Activated CD8-positive, alpha-beta T cell treated with anti-CD3 and anti-CD28 coated beads for 36 hours (primary cell): ENCODE measurements around the gene AFAP1L2. TPM values are rescaled to one million over a fixed set of nuclear protein-coding genes. Genes with fewer than 3 reads are reported as not detected.

Source experiments
- ATAC-seq: fragments of 200-7000 bp; cut with Tn5 transposase; one replicate; pipeline ENCODE4 v1.10.0; 2021; ENCODE audit warnings: mild to moderate bottlenecking, moderate library complexity
- CTCF ChIA-PET: fragments of 350-600 bp; sonication (Branson Sonifier 250); formaldehyde crosslinking; loops from one replicate; lab custom pipeline; 2021; ENCODE audit warnings: antibody characterized with exemption; lab: Charles Lee
- POLR2A ChIA-PET: fragments of 350-600 bp; sonication (Branson Sonifier 250); formaldehyde crosslinking; loops from one replicate; lab custom pipeline; 2021; ENCODE audit warnings: antibody characterized with exemption; lab: Charles Lee
- DNase-seq: peaks from one replicate; pipeline ENCODE4 v3.0.0-alpha.2; 2020
- H3K27ac Mint-ChIP-seq: one replicate; pipeline ENCODE4 v1.8.0; 2021; ENCODE audit warnings: mild to moderate bottlenecking, mixed read lengths
- H3K27me3 Mint-ChIP-seq: one replicate; pipeline ENCODE4 v1.8.0; 2021; ENCODE audit warnings: mixed read lengths
- H3K36me3 Mint-ChIP-seq: one replicate; pipeline ENCODE4 v1.8.0; 2021; ENCODE audit warnings: low read depth, mixed read lengths
- H3K4me1 Mint-ChIP-seq: one replicate; pipeline ENCODE4 v1.8.0; 2021; ENCODE audit warnings: low read depth, mixed read lengths
- H3K4me3 Mint-ChIP-seq: one replicate; pipeline ENCODE4 v1.8.0; 2021; ENCODE audit warnings: mild to moderate bottlenecking, moderate library complexity, mixed read lengths
- H3K9me3 Mint-ChIP-seq: one replicate; pipeline ENCODE4 v1.8.0; 2021; ENCODE audit warnings: mixed read lengths
- CTCF ChIP-seq: fragments of 200-600 bp; IDR thresholded peaks from one replicate; pipeline ENCODE4 v1.8.0; 2022; ENCODE audit warnings: antibody characterized with exemption, mild to moderate bottlenecking
- intact Hi-C: fragments of 100-400 bp; cut with micrococcal nuclease; formaldehyde crosslinking; loops from one replicate; pipeline ENCODE4 v1.10.0; 2022
- total RNA-seq, 2 experiments: library from RNA; stranded (reverse); gene quantifications; one replicate each; pipeline ENCODE4 v1.2.3, GENCODE V29; 2021

The AFAP1L2 gene
- total RNA-seq, 2 experiments from 2014 or later, result 4.9 to 6.3 TPM

- H3K36me3 Mint-ChIP-seq, result no peaks in the 10 kb centered on the region
- CTCF ChIA-PET, result no interaction called here
- TF ChIP-seq CTCF, result no peak
- no peak for ATAC-seq
- no peak overlapping the region for H3K27ac Mint-ChIP-seq
- DNase-seq, result no peak
- POLR2A ChIA-PET, result no interaction called here
- peaks cover 1% of the 10 kb centered on the region for H3K9me3 Mint-ChIP-seq
- no peak overlapping the region for H3K4me3 Mint-ChIP-seq
- peaks cover 31% of the 10 kb centered on the region for H3K27me3 Mint-ChIP-seq
- intact Hi-C loops, result no loop called here
- H3K4me1 Mint-ChIP-seq, result peaks cover 25% of the 10 kb centered on the region
Observed at GRCh38 chr10:114393482-114393881, 10.8 kb downstream of the AFAP1L2 start.

GRCh38 chr10:114392112-114392835, 12.0 kb downstream of the AFAP1L2 start:
- peaks cover 28% of the 10 kb centered on the region for H3K4me1 Mint-ChIP-seq
- peaks cover 29% of the 10 kb centered on the region for H3K27me3 Mint-ChIP-seq
- H3K36me3 Mint-ChIP-seq, result no peaks in the 10 kb centered on the region
- H3K9me3 Mint-ChIP-seq, result peaks cover 1% of the 10 kb centered on the region
- CTCF ChIA-PET, result interaction anchor here (0.7 kb wide), 1 partner anchor 89 kb away, joined by 3 read pairs; no protein-coding TSS in a partner anchor
- no peak overlapping the region for H3K27ac Mint-ChIP-seq
- POLR2A ChIA-PET, result interaction anchor here (0.7 kb wide), 1 partner anchor 58 kb away, joined by 3 read pairs; no protein-coding TSS in a partner anchor
- TF ChIP-seq CTCF, result no peak
- no peak overlapping the region for H3K4me3 Mint-ChIP-seq
- DNase-seq (no peak), ATAC-seq (no peak)
- intact Hi-C loops, result no loop called here

- Mint-ChIP-seq H3K4me3 (no peak overlapping the region), H3K9me3 (peaks cover 1% of the 10 kb centered on the region), H3K36me3 (no peaks in the 10 kb centered on the region), H3K27ac (no peak overlapping the region), H3K27me3 (peaks cover 22% of the 10 kb centered on the region), H3K4me1 (peaks cover 26% of the 10 kb centered on the region)
- intact Hi-C loops, result no loop called here
- ATAC-seq (no peak), DNase-seq (no peak)
- ChIA-PET CTCF (no interaction called here), POLR2A (interaction anchor here (0.7 kb wide), 1 partner anchor 57 kb away, joined by 3 read pairs; no protein-coding TSS in a partner anchor)
- TF ChIP-seq CTCF, result no peak
Observed at GRCh38 chr10:114391599-114391998, 12.7 kb downstream of the AFAP1L2 start.

GRCh38 chr10:114389426-114389825, 14.9 kb downstream of the AFAP1L2 start:
- no peak overlapping the region for H3K4me3 Mint-ChIP-seq
- H3K36me3 Mint-ChIP-seq, result no peaks in the 10 kb centered on the region
- no peak overlapping the region for H3K27ac Mint-ChIP-seq
- H3K9me3 Mint-ChIP-seq, result peaks cover 1% of the 10 kb centered on the region
- ATAC-seq (no peak), DNase-seq (no peak)
- POLR2A ChIA-PET, result interaction anchor here (0.8 kb wide), 1 partner anchor 8 kb away, joined by 3 read pairs; no protein-coding TSS in a partner anchor
- CTCF ChIA-PET, result interaction anchor here (1.1 to 3.6 kb wide), 4 partner anchors 14 to 86 kb away, joined by 3 to 16 read pairs (median 4); no protein-coding TSS in a partner anchor
- TF ChIP-seq CTCF, result no peak
- intact Hi-C loops, result no loop called here
- peaks cover 22% of the 10 kb centered on the region for H3K4me1 Mint-ChIP-seq
- peaks cover 10% of the 10 kb centered on the region for H3K27me3 Mint-ChIP-seq

GRCh38 chr10:114388275-114388674, 16.0 kb downstream of the AFAP1L2 start:
- CTCF ChIA-PET, result interaction anchor here (1.1 to 3.6 kb wide), 3 partner anchors 15 to 84 kb away, joined by 3 to 16 read pairs (median 6); no protein-coding TSS in a partner anchor
- Mint-ChIP-seq H3K36me3 (no peaks in the 10 kb centered on the region), H3K27me3 (peaks cover 8% of the 10 kb centered on the region), H3K4me1 (peaks cover 22% of the 10 kb centered on the region), H3K4me3 (no peak overlapping the region), H3K27ac (peak overlapping the region; percentile 63), H3K9me3 (peaks cover 1% of the 10 kb centered on the region)
- ATAC-seq (peak; percentile 91), DNase-seq (peak; percentile 58)
- intact Hi-C loops, result no loop called here
- no peak for TF ChIP-seq CTCF
- POLR2A ChIA-PET, result no interaction called here
